HG03025 (cell line): ENCODE data around the gene DNAJB12.
"Not testable (repeated sequence)": the region's sequence is repeated elsewhere in the genome, so short reads cannot be mapped to it uniquely, and the experiment has no call there.

ENCODE experiments used
- ATAC-seq: cut with Tn5 transposase; IDR thresholded peaks from one replicate; pipeline ENCODE4 v1.9.1; 2021; ENCODE audit warnings: mild to moderate bottlenecking, moderate library complexity; ENCODE audit not compliant: unreplicated experiment, low FRiP score

DNAJB12 gene

DNA sequence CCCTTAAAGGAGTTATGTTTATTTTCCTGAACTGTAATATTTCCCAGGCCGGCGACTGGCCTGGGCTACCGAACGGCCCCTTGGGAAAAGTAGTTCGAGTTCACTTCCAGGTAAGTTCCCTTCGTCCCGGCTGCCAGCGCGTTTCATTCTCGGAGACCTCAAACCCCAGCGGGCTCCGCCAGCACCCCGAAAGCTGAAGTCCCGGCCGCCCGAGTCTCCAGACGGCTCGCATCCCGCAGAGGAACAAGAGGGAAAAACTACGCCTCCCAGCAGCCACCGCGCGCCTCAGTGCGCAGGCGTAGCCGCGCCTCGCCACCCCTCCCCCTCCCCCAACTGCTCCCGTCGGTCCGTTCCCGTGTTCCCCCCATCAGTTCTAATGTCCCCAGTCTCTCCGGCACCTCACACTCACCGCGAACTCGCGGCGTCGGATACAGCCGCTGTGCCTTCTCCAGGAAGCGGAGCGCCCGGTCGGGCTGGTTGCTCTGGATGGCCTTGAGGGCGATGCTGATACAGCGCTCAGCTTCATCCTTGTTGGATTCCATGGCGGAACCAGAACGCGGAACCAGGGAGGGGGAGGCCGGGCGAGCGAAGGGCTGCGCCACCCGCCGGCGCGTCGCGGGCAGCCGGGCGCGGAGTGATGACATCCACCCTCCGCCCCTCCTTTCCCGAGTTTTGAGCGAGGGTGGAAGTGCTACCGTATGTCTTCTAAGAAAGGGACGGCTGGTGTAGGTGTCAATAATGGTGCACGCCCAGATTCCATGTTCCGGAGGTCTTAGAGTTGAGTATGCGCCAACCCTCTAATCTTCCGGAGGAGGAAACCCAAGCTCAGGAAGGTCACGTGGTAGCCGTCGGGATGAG is at the start of gene DNAJB12:
DNAJB12 (minus strand) TSS at position 564 of the 858 bp plus-strand sequence; CDS start at position 542, 22 bp downstream.
- peak; percentile 70 for ATAC-seq

DNA sequence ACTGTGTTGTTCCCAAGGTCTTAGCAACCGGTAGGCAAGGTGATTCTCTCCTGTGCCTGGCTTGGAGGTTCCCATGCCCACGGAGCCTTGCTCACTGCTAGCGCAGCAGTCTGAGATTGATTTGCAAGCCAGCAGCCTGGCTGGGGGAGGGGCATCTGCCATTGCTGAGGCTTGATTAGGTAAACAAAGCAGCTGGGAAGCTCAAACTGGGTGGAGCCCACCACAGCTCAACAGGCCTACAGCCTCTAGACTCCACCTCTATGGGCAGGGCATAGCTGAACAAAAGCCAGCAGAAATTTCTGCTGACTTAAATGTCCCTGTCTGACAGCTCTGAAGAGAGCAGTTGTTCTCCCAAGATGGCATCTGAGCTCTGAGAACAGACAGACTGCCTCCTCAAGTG is 40.9 kb upstream of the DNAJB12 start:
- not testable (repeated sequence) for ATAC-seq

DNA sequence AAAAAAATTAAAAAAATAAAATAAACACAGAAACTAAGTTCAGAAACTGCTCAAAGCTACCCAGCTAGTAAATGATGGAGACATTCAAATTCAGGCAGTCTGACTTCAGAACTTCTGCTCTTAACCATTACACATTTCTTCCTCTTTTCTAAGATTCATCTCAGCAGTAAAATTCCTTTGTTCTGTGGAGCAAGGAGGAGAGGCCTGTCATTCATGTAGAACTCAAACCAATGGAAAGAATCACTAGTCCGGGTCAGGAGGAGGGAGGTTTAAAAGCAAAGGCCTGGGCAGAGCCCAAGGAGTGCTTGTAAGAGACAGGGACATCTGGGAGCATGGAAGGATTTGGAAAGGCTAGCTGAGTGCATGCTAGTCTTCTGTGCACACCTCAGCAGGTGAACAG is 37.9 kb upstream of the DNAJB12 start:
- no peak for ATAC-seq

DNA sequence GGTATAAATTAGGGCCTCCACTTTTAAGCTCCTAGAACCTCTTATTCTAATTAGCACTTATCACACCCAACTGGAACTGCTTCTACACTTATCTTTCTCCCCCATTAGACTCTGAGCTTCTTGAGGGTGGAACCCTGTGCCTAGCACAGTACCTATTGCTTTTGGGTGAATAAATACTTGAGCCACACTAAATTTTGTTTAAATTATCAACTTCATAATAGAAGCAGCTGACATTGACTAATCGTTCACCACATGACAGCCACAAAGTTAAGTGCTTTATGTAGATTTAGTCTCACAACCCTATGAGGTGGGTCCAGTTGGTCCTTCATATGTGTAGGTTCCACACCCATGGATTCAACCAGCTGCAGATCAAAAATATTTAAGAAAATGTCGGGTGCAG is 36.0 kb upstream of the DNAJB12 start:
- no peak for ATAC-seq

DNA sequence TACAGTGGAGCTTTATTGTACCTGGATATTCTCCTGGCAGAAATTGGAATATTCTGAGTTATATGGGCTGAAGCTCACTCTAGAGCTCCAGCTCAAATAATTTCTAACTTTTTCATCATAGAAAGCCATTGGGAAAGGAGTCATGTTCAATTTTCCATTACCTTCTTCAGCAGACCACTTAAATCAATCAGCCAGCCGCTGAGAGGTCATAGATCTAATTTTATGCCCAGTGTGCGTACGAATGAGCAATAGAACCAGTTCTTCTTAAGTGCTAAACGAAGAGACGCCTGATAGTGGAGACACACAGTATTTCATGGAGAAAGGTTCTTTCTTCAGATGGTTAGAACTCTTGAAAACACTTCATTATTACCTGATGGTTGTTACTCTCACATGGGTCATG is 35.0 kb upstream of the DNAJB12 start:
- ATAC-seq, result no peak

DNA sequence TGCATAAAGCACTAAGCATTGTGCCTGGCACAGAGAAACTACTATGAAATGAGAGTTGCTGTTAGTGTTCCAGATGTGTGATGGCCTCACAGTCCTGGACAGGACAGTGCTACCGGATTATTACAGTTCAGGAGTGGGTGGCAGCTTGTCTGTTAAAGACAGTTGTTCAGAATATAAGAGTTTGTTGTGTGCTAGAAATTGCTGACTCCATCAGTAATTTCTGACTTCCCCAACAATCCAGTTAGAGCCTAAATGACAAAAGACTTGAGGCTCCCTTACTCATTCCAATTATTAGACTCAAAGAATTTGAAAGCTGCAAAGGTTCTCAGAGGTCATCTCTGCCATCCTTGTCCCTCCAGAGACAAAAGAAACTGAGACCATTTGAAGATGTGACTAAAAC is 34.3 kb upstream of the DNAJB12 start:
- no peak for ATAC-seq

DNA sequence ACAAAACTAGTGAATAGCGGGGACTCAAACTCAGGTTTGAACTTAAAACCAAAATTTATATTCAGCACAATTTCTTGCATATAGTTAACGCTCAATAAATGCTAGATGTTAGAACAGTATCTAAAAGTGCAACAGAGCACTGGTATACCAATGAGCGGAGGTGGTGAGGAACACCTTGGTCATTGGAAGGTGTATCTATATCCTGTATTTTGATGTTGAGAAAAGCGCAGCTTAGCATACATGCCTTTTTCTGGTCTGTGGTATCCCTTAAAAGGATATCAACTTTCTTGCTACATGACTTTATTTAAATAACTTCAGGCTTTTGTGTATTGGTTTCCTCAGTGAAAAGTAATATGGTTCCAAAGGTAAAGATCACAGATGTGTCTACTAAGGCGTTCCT is 33.3 kb upstream of the DNAJB12 start:
- ATAC-seq, result no peak

DNA sequence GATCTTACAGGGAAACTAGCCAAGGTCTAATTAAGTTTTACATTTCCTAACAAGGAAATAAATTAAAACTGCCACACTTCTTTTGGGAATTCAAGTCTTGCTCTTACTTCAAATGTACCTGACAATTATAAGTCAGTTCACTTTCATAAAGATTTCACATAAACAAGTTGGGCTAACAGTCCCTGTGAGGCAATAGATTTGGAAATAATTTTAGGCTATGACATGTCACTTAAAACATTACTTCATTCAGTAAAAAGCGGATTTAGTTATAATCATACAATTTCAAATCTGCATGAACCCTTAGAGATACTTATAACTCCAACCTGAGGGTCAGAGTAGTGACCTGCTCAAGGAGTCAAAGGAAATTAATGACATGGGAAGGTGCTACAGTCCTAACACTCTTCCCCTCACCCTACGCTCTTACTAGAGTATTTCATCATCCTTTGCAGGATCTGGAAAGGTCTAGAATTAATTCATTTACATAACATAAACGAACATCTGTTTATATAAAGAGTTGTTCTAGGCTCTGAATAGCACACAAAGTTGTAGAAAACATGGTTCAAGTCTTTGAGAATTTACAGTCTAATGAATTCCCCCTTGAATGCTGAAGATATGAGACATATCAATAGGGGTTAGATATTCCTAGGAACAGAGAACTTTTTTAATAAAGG is 32.3 kb upstream of the DNAJB12 start:
- ATAC-seq, result no peak

DNA sequence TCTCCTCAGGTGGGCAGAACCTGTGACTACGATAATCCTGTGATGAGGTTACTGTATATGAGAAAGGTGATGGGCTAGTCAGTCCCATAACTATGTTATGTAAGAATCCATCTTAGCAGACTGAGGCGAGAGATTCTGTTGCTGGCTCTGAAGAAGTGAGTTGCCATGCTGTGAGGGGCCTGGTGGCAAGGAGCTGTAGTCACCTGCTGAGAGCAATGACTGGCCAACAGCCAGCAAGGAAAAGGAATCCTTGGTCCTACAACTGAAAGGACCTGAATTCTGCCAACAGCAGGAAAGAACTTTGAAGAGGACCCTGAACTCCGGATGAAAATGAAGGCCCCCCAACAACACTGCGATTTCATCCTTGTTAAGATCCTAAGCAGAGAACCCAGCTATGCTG is 31.0 kb upstream of the DNAJB12 start:
- no peak for ATAC-seq

DNA sequence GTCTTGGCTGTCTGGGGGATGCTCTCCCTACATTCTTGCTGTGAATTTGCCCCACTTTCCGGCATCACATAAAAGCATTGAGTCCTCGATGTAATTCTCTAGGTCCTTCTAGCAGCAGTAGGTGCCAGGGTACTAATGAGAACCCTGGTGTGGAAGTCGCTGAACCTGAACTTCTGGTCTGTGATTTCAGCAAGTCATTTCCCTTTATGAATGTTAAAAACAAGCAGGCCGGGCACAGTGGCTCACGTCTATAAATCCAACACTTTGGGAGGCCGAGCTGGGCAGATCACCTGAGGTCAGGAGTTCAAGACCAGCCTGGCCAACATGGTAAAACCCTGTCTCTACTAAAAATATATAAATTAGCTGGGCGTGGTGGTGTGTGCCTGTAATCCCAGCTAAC is 30.3 kb upstream of the DNAJB12 start:
- not testable (repeated sequence) for ATAC-seq

DNA sequence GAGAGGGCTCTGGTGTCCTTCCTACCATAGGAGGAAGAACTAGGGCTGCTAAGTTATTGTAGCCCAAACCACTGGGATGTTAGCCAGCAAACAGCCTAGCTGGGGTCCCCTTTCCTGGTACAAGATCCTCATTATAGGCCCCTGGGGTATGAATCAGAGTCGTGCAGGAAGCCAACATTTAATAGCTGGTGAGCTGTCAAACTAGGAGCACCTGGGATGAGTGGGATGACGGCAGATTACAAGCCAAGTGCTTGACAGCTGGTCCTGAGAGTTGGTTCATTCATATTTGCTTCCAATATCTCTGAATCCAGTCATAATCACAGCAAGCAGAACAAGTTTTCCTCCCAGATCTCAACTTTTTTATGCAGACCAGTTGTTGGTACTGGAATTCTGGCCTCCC is 25.1 kb upstream of the DNAJB12 start:
- ATAC-seq, result no peak

DNA sequence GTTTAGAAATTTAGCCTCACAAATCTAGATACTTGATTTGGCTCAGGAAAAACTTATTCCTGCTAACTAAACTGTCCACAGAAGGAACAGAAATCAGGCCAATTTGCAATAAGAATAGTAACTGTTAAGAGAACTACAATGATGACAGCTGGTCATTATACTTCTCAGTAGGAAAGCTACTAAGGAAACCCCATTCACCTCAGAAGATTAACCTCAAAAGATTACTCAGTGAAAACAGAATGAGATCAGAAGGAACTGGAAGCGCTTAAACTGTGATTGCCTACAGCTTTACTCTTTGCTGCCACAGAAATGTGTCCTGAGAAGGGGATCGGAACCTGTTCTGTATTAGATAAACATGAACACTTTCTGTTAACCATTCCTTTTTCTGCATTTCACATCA is 24.3 kb upstream of the DNAJB12 start:
- no peak for ATAC-seq

DNA sequence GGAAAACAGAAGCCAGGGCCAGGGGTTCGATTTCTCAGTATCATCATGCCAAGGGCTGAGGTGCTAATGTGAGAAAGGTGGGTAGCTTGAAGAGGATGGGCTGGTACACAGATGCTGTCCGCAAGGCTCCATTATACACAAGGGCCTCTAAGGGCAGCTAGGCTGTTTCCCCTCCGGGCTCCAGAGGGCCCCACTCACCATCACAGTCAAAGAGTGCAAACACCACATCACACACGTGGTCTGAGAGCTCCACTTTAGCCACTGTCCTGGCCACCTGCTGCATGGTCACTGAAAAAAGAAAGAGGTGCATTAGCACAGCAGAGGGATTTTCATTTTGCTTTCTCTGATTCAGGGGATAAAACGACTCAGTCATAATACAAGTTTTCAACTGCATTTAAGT is 20.9 kb upstream of the DNAJB12 start:
- ATAC-seq, result no peak

DNA sequence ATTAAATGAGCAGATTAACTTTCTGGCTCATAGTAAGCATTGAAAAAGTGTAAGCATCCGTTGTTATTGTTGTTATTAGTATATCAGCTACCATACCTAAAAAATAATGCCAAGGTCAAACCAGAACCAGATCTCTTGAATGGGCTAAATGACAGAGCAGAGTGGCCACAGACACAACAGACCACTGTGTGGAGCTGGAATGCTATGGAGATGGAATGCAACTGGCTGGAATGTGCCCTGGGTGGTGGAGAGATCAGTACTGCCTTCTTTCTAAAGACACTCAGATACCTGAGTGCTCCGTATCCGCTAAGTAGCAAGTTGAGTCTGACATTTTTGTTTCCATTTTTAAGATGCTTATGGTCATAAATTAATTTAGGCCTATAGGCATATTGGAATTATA is 20.5 kb upstream of the DNAJB12 start:
- ATAC-seq, result no peak

DNA sequence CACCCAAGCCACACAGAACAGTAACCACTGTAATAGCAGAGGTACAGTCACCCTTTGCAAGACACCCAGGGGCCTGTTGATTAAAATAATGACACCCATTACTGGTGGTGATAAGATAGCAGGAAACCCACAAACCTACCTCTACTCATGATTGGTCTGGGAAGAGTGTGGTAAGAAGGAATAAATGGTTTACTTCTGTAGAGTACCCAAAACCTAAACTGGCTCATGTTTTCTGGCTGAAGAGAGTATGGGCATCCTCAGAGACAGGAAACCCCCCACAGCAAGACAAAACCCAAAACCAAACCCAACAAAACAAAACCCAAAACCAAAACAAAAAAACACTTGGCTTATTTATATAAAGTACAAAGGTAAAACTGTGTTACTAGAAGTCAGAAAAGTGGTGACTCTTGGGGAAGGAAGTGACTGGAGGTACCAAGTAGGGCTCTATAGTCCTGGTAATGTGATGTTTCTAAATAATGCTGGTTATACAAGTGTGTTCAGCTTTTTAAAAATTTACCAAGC is 15.5 kb upstream of the DNAJB12 start:
- no peak for ATAC-seq

DNA sequence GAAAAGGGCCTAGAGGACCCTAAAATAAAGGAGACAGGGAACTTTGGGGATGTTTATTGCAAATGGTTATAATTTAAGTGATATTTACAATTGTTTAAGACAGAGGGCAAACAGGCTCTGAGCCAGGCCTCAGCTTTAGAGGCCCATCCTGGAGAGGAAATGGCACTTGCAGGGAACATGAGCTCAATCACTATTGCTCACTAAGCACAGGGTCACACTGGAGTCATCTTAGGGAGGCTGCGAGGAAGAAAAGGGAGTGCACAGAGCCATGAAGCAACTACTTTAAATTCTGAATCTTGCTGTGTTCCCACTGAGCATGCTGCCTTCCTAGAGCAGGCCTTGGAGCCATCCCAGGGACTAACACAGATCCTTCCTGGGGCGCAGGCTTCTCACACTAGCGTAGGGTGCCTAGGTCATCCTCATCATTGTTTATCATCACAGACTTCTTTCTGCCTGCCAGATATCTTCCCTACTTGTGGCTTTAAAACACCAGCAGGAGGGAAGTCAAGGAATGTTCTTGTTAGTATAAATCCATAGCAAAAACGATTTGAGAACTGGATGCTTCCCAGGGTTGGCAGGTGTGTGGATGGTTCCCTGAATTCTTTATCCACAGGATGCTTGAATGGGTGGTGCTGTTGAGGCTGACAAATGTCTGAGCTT is 12.7 kb upstream of the DNAJB12 start:
- no peak for ATAC-seq

DNA sequence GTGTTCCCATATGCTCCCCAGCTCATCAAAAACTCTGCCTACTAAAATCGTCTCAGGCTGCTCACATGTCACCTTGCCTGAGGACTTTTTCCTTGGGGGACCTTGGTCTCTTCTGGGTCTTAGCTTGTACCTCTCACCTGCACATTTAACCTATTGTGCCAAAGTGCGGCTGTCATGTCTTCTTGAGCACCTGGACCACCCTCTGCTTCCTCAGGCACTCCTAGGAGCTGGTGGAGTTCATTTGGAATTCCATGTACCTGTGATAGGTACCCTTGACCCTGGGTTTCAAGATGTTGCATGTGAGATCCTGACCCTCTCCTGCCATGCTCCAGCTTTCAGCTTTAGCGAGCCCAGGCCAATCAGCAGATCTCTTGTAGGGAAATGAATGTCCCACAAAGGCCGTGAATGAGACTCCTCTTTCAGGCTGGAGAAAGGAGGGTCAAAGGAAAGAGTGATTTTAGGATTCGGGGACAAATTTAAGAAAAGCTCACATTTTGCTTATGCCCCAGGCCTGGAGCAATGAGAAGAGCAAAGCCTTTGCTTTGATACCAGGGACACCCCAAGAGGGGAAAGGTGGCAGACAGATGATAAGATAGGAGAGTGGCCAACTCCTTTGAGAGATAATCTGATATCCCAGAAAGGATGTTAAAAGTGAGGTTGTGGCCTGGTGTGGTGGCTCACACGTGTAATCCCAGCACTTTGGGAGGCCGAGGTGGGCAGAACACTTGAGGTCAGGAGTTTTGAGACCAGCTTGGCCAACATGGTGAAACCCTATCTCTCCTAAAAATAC is 10.6 kb upstream of the DNAJB12 start:
- ATAC-seq, result no peak

DNA sequence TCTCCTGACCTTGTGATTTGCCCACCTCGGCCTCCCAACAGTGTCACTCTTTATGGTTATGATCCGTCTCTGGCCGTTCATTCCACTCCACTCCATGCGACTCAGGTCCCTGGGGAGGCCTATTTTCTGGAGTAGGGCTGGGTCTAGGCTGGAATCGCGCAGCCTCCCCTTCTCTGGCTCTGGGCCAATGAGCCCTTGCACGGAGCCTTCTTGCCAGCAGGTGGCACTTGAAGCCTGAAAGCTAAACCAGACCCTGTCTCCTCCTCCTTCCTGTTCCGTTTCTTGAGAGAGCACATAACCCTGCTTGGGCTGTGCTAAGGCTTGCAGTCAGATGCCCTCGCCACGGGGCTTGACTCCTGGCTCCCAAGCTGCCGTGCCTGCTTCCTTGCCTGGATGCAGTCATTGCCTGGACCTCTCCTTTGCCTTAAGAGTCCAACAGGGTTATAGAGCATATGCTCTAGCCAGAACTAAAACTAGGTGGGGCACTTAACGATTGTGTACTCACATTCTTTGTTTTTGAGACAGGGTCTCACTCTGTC is 9.6 kb upstream of the DNAJB12 start:
- ATAC-seq, result no peak

DNA sequence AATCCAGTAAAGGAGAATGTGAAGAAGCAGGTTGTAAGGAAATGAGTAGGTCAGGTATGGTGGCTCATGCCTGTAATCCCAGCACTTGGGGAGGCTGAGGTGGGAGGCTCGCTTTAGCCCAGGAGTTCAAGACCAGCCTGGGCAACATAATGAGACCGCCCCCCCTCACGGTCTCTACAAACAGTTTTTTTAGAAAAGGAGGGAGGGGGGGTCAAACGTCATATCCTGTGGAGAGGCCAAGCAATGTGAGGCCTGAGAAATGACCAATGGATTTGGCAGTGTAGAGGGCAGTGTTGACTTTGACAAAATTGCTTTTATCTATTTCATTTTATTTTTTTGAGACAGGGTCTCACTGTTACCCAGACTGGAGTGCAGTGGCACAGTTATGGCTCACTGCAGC is 2.3 kb upstream of the DNAJB12 start:
- ATAC-seq, result no peak

DNA sequence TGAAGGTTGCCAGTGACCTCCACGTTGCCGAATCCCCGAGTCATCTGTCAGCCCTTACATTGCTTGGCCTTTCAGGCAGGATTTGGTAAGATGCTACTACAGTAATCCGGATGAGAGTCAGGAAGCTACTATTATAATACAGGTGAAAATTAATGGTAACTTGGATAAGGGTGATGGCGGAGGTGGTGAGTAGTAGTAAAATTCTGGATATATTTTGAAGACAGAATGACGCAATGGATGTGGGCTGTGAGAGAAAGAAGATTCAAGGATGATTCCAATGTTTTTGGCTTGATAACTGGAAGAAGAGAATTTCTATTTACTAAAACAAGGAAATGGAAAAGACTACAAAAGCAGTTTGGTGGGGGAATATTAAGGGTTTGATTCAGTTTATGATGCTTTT is 1.4 kb upstream of the DNAJB12 start:
- ATAC-seq, result no peak
